Effector memory CD8-positive, alpha-beta T cell (primary cell): ENCODE results near the gene C1orf141.

Experiments
- ATAC-seq: fragments of 150-1000 bp; cut with Tn5 transposase; replicated peaks from 2 replicates; pipeline ENCODE4 v1.10.0; 2021; ENCODE audit warnings: mild to moderate bottlenecking, moderate library complexity
- DNase-seq, 3 experiments: peaks; one replicate each; pipeline ENCODE4 v3.0.0; 2021
- H3K27ac Mint-ChIP-seq, 2 donors: one replicate each; pipeline ENCODE4 v1.8.0; 2022; ENCODE audit warnings: mild to moderate bottlenecking in 2 of 2, mixed read lengths in 2 of 2, moderate library complexity in 2 of 2
- H3K27me3 Mint-ChIP-seq, 2 donors: one replicate each; pipeline ENCODE4 v1.8.0; 2022; ENCODE audit warnings: mixed read lengths in 2 of 2
- H3K36me3 Mint-ChIP-seq: one replicate; pipeline ENCODE4 v1.8.0; 2022; ENCODE audit warnings: mild to moderate bottlenecking, moderate library complexity, mixed read lengths; ENCODE audit not compliant: insufficient read depth
- H3K4me1 Mint-ChIP-seq, 2 donors: one replicate each; pipeline ENCODE4 v1.8.0; 2022; ENCODE audit warnings: low read depth in 2 of 2, mixed read lengths in 2 of 2
- H3K4me3 Mint-ChIP-seq, 2 donors: one replicate each; pipeline ENCODE4 v1.8.0; 2022; ENCODE audit warnings: mild to moderate bottlenecking in 2 of 2, mixed read lengths in 2 of 2, moderate library complexity in 2 of 2
- H3K9me3 Mint-ChIP-seq, 2 donors: one replicate each; pipeline ENCODE4 v1.8.0; 2022; ENCODE audit warnings: mixed read lengths in 2 of 2

C1orf141 gene

GRCh38 chr1:67059346-67059745 is 75.4 kb downstream of the C1orf141 start:
- ATAC-seq (no peak), DNase-seq (no peak)
- H3K4me1 Mint-ChIP-seq: peaks cover 0 to 8% of the 10 kb centered on the region in 2 donors
- H3K9me3 Mint-ChIP-seq: no peaks in the 10 kb centered on the region
- no peak overlapping the region for H3K27ac Mint-ChIP-seq
- peaks cover under 1% of the 10 kb centered on the region for H3K36me3 Mint-ChIP-seq
- no peak overlapping the region for H3K4me3 Mint-ChIP-seq
- H3K27me3 Mint-ChIP-seq: peaks cover 6 to 7% of the 10 kb centered on the region in 2 donors

GRCh38 chr1:67058761-67059160 is 76.0 kb downstream of the C1orf141 start:
- Mint-ChIP-seq H3K36me3 (peaks cover 6% of the 10 kb centered on the region), H3K27ac (no peak overlapping the region), H3K4me1 (peaks cover 0 to 8% of the 10 kb centered on the region in 2 donors), H3K27me3 (peaks cover under 1 to 2% of the 10 kb centered on the region in 2 donors), H3K9me3 (no peaks in the 10 kb centered on the region), H3K4me3 (no peak overlapping the region)
- no peak for DNase-seq
- ATAC-seq: no peak

- peaks cover 9% of the 10 kb centered on the region for H3K36me3 Mint-ChIP-seq
- no peaks in the 10 kb centered on the region for H3K9me3 Mint-ChIP-seq
- H3K27ac Mint-ChIP-seq: no peak overlapping the region
- H3K27me3 Mint-ChIP-seq: no peaks in the 10 kb centered on the region
- H3K4me1 Mint-ChIP-seq: peaks cover 0 to 8% of the 10 kb centered on the region in 2 donors
- no peak overlapping the region for H3K4me3 Mint-ChIP-seq
- DNase-seq (no peak), ATAC-seq (no peak)
Measured at GRCh38 chr1:67058242-67058641, 76.5 kb downstream of the C1orf141 start.

- Mint-ChIP-seq H3K4me3 (peak within 1 kb of the TSS; percentile 85 to 91), H3K27ac (peak within 1 kb of the TSS; percentile 94 to 96), H3K4me1 (peaks cover 17 to 34% of the 10 kb centered on the region in 2 donors), H3K27me3 (no peaks in the 10 kb centered on the region), H3K9me3 (no peaks in the 10 kb centered on the region), H3K36me3 (peaks cover 34% of the 10 kb centered on the region)
- DNase-seq (peak; percentile 64 to 67 (median 66)), ATAC-seq (peak; percentile 82)
Measured at GRCh38 chr1:67053785-67054772, 80.7 kb downstream of the C1orf141 start, which contains the start of gene SLC35D1. Gene SLC35D1, minus strand, starts transcription at chr1:67054148. Its CDS starts 135 bp downstream, at chr1:67054013.

- no peaks in the 10 kb centered on the region for H3K9me3 Mint-ChIP-seq
Measured at GRCh38 chr1:67053535-67053784, 81.3 kb downstream of the C1orf141 start.

GRCh38 chr1:67052741-67053534 is 81.8 kb downstream of the C1orf141 start:
- Mint-ChIP-seq H3K27me3 (no peaks in the 10 kb centered on the region), H3K4me3 (peak overlapping the region; percentile 85 to 91), H3K27ac (peak overlapping the region; percentile 94 to 96), H3K36me3 (peaks cover 44% of the 10 kb centered on the region), H3K4me1 (peaks cover 17 to 34% of the 10 kb centered on the region in 2 donors), H3K9me3 (no peaks in the 10 kb centered on the region)
- ATAC-seq (no peak), DNase-seq (peak in 2 of 3 experiments; percentile 5 to 48)

More at GRCh38 chr1:67053535-67053784, 81.3 kb downstream of the C1orf141 start:
- H3K27me3 Mint-ChIP-seq: no peaks in the 10 kb centered on the region
- H3K27ac Mint-ChIP-seq: peak overlapping the region; percentile 94 to 96
- DNase-seq: peak in 2 of 3 experiments; percentile 25 to 26
- peaks cover 17 to 34% of the 10 kb centered on the region in 2 donors for H3K4me1 Mint-ChIP-seq
- peak overlapping the region; percentile 85 to 91 for H3K4me3 Mint-ChIP-seq
- peak; percentile 38 for ATAC-seq
- H3K36me3 Mint-ChIP-seq: peaks cover 40% of the 10 kb centered on the region

- Mint-ChIP-seq H3K27me3 (no peaks in the 10 kb centered on the region), H3K4me3 (peak overlapping the region in 1 of 2 donors; percentile 85), H3K36me3 (peaks cover 51% of the 10 kb centered on the region), H3K4me1 (peaks cover 17 to 34% of the 10 kb centered on the region in 2 donors), H3K9me3 (no peaks in the 10 kb centered on the region), H3K27ac (no peak overlapping the region)
- DNase-seq (no peak), ATAC-seq (no peak)
Measured at GRCh38 chr1:67051196-67051595, 83.6 kb downstream of the C1orf141 start.

GRCh38 chr1:67044631-67045270 is 90.0 kb downstream of the C1orf141 start:
- Mint-ChIP-seq H3K4me1 (peaks cover 4% of the 10 kb centered on the region in 2 donors), H3K36me3 (peaks cover 73% of the 10 kb centered on the region), H3K27me3 (no peaks in the 10 kb centered on the region), H3K4me3 (no peak overlapping the region), H3K27ac (no peak overlapping the region), H3K9me3 (no peaks in the 10 kb centered on the region)
- no peak for DNase-seq
- no peak for ATAC-seq

GRCh38 chr1:67043366-67043765 is 91.4 kb downstream of the C1orf141 start:
- Mint-ChIP-seq H3K4me3 (no peak overlapping the region), H3K4me1 (peaks cover 4% of the 10 kb centered on the region in 2 donors), H3K27me3 (no peaks in the 10 kb centered on the region), H3K27ac (no peak overlapping the region), H3K9me3 (no peaks in the 10 kb centered on the region), H3K36me3 (peaks cover 60% of the 10 kb centered on the region)
- no peak for ATAC-seq
- DNase-seq: no peak
